Epithelial cell of esophagus (primary cell): ENCODE results near the gene CFAP221.

Source experiments
- DNase-seq: peaks from one replicate; pipeline ENCODE4 v3.0.0; 2010; ENCODE audit warnings: low read depth
- H3K4me3 ChIP-seq: 2 replicates; pipeline ENCODE4 v1.5.1; 2011; ENCODE audit warnings: mild to moderate bottlenecking, low read length, control low read depth
- CTCF ChIP-seq: IDR thresholded peaks from 2 replicates; pipeline ENCODE4 v1.5.1; 2011; ENCODE audit warnings: low read depth, mild to moderate bottlenecking, low read length, control low read depth, inconsistent platforms; ENCODE audit not compliant: insufficient read depth; ENCODE audit errors: missing control alignments

CFAP221 gene

GRCh38 chr2:119545754-119546446, 1.7 kb downstream of the CFAP221 start:
- no peak for TF ChIP-seq CTCF
- no peak overlapping the region for H3K4me3 ChIP-seq
- no peak for DNase-seq

DNA sequence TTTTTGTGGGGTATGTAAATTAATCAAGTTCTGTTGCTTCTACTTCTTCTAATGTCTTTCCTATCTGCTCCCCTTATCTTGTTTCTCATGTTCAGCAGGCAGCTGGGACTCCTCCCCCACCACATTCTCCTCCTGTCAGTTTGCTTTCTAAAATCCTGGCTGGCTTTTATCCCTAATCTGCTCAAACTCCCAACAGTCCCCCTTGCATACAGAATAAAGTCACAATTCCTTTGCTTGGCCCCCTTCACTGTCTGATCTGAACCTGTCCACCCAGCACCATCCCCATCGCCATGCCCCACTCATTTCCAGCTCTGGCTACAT, 2.2 kb downstream of the CFAP221 start:
- no peak for TF ChIP-seq CTCF
- H3K4me3 ChIP-seq = no peak overlapping the region
- DNase-seq = no peak

DNA sequence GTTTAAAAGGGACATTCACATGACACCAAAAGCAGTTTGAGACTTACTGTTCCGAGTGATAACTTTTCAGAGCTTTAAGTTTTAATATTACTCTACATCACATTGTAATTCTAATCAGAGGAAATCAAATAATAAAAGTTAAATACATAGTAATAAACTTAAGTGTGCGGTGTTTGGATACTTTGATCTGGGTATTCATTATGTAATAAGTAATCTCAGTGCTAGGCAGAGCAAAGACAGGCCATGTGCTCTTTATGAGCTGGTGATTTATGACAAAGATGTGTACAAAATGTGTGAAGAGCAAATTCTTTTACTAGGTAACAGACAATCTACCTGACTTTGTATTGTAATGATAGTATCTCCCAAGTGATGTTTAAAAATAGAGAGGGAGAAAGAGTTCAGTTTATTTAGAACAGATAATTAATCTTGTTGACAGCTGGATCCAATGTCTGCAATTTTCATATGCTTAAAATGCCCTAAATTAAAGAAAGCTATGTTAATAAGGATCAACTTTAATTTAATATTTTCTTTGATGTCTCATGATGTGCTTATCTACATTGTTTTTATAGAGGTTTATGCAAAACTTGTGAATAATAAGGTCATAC, 4.4 kb downstream of the CFAP221 start:
- no peak overlapping the region for H3K4me3 ChIP-seq
- DNase-seq = no peak
- TF ChIP-seq CTCF = no peak

DNA sequence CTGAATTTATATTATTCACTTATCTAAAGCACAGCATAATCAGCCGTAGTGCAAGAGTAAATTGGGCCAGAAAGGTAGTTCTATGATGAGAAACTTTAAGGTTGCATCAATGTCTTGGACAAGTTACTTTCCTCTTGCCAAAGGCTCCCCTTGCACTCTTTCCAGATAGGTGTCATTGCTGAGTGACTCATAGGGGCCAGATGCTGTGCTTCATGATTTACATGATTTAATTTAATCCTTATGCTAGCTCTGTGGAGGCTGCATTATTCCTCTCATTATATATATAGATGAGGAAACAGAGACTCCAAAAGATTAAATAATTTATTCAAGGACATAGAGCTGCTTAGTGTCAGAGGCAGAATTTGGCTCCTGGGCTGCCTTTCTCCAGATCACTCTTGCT, 5.0 kb downstream of the CFAP221 start:
- H3K4me3 ChIP-seq = no peak overlapping the region
- peak; percentile 55 for DNase-seq
- no peak for TF ChIP-seq CTCF

DNA sequence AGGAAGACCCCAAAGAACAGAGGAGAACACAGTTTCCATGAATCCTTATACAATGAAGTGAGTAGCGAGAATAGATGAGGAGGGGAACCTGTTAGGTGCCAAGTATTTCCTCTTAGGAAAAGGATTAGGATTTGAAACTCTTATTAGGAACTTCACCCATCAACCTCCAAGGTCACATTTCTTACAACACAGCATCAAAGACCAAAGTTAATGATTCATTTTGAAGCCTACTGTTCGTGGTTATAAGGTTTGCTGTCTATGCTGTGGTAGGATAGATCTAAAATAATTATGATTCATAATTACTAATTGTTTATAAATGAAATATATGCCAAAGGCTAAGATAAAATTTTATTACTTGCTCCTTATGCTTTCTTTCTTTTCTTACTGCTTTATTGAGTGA, 6.1 kb downstream of the CFAP221 start:
- no peak overlapping the region for H3K4me3 ChIP-seq
- DNase-seq = peak; percentile 15
- TF ChIP-seq CTCF = no peak

DNA sequence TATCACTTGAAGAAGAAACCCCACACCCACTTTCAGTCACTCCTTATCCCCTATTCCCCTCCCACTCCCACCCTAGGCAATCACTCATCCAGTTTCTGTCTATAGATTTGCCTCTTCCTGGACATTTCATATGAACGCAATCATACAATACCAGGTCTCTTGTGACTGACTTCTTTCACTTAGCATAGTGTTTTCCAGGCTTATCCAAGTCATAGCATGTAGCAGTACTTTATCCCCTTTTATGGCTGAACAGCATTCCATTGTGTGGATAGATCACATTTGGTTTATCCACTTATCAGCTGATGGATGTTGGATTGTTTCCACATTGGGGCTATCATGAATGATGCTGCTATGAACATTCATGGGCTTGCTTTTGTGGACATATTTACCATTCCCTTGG, 6.6 kb downstream of the CFAP221 start:
- no peak for DNase-seq
- H3K4me3 ChIP-seq = no peak overlapping the region
- TF ChIP-seq CTCF = no peak

DNA sequence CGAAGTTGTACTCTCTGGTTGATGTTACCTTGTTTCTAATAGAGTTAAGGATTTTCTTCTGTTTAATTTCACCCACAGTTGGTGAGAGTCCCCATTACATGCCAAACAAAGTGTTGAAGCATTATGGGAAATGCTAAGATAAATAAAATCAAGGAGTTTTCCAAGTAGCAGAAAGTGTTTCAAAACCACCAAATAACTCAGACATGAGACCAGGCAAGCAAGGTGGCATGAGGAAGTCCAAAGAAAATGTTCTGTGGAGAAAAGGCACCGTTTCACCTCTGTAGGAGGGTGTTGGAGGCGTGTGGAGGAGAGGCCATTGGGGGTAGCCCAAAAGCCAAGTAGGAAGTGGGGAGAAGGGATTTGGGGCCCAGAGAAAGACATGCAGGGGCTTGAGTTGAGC, 8.7 kb downstream of the CFAP221 start:
- DNase-seq = no peak
- H3K4me3 ChIP-seq = no peak overlapping the region
- no peak for TF ChIP-seq CTCF
